Measurements from ENCODE around the gene SPATS2L.

DNA sequence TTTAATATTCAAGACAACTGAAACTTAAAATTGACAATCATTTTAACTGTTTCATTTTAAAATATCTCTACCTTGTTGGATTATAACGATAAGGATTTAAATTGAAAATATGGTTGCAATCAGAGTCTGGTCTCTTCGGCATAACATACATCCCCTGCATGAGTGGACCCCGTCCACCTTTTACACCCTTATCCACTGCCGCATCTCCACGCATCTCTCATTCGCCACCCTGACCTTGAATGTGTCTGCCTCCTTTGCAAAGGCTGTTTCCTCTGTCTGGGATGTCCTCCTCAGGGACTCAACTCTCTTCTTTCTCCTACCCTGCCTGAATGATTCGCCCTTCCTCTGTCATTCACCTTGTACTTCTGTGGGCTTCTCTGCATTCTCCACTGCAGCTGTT lies 87.6 kb downstream of the SPATS2L start:
- TF ChIP-seq POLR2A (IDR thresholded peaks at IDR 0.05; ENCODE audit: extremely low read depth, insufficient read length), result no peak
- TF ChIP-seq, protein P1, sequence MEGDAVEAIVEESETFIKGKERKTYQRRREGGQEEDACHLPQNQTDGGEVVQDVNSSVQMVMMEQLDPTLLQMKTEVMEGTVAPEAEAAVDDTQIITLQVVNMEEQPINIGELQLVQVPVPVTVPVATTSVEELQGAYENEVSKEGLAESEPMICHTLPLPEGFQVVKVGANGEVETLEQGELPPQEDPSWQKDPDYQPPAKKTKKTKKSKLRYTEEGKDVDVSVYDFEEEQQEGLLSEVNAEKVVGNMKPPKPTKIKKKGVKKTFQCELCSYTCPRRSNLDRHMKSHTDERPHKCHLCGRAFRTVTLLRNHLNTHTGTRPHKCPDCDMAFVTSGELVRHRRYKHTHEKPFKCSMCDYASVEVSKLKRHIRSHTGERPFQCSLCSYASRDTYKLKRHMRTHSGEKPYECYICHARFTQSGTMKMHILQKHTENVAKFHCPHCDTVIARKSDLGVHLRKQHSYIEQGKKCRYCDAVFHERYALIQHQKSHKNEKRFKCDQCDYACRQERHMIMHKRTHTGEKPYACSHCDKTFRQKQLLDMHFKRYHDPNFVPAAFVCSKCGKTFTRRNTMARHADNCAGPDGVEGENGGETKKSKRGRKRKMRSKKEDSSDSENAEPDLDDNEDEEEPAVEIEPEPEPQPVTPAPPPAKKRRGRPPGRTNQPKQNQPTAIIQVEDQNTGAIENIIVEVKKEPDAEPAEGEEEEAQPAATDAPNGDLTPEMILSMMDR (IDR thresholded peaks at IDR 0.05; ENCODE audit: low read depth, low read length), result no peak
